Fibroblast of lung (primary cell): ENCODE measurements around the gene MTRF1.

Experiments used
- CTCF ChIP-seq, 2 donors: IDR thresholded peaks in 1 of 2; conservative IDR thresholded peaks in 1 of 2; 1 replicate in 1 of 2; 2 replicates in 1 of 2; pipeline ENCODE4 v1.5.1; 2011 to 2012; ENCODE audit warnings: low read length in 2 of 2, control low read depth in 1 of 2, inconsistent platforms in 1 of 2, low read depth in 1 of 2, mild to moderate bottlenecking in 1 of 2
- EZH2 ChIP-seq: IDR thresholded peaks from 2 replicates; pipeline ENCODE4 v1.5.1; 2012; ENCODE audit warnings: low read length, control low read depth, mild to moderate bottlenecking; ENCODE audit errors: missing control alignments

DNA sequence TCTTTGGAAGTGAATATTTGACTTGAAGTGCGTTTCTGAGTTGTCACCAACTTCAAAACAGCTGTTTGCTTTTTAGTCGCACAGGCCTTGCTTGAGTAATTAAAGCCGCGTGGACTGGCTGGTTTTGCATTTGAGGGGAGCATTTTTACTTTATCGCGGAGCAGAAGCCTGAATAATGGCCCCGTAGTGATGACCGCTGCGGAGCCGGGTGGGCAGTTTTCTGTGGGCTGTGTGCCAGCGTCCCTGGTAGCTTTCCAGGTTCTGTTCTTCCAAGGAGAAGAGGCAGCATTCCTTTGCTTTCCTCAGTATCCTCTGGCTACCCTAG lies 48.8 kb upstream of the MTRF1 start:
- TF ChIP-seq CTCF (conservative IDR thresholded peaks at IDR 0.05 in 1 of 2, IDR thresholded peaks at IDR 0.05 in 1 of 2; ENCODE audit: low read depth in 1 of 2, low read length in 2 of 2) (no peak), EZH2 (no peak)
